K562 (cell line): Measurements from ENCODE around the gene PPP1R12C. TPM values are rescaled to one million over a fixed set of nuclear protein-coding genes. Genes with fewer than 3 reads are reported as not detected.
A peak's percentile ranks its signal among the peaks of the same experiment; 100 is the strongest.

Experiments used
- ATAC-seq: fragments of 200-7000 bp; cut with Tn5 transposase; 3 replicates; pipeline ENCODE4 v1.9.1; 2020; ENCODE audit warnings: moderate library complexity
- BruUV-seq: library from RNA; stranded (reverse); fragments of 400-500 nt; replicated peaks from 2 replicates; lab custom pipeline; 2021; lab: Mats Ljungman, UMichigan
- CTCF ChIA-PET: fragments of 300-600 bp; formaldehyde crosslinking; extraction: SDS; loops from one replicate; lab custom pipeline; 2021; ENCODE audit warnings: low intra/inter-chr PET ratio; lab: Yijun Ruan, JAX
- POLR2A ChIA-PET: fragments of 300-600, 350-650 bp; sonication (Branson Sonifier 250); formaldehyde crosslinking; extraction: SDS; loops from one replicate; lab custom pipeline; 2021; ENCODE audit warnings: antibody characterized with exemption, inconsistent platforms; lab: Yijun Ruan, JAX
- DNase-seq, 4 experiments: peaks; one replicate each; pipeline versions ENCODE4 v3.0.0 to v3.0.0-alpha.2; 2011 to 2018; ENCODE audit warnings: low spot score in 3 of 4, mixed read lengths in 3 of 4; ENCODE audit errors: extremely low read depth in 1 of 4
- FAIRE-seq: peaks from 2 replicates; lab custom pipeline; 2011; peaks lifted over from hg19 to GRCh38; lab: Jason Lieb, UNC
- H2AFZ ChIP-seq: 2 replicates; pipeline ENCODE4 v1.6.0; 2011; ENCODE audit warnings: low read depth, low read length, control low read depth, inconsistent platforms
- H3K27ac ChIP-seq: fragments of 200-600 bp; 3 replicates; pipeline ENCODE4 v1.8.0; 2011; ENCODE audit warnings: low read depth, mild to moderate bottlenecking, control low read depth, inconsistent platforms, low read length, moderate library complexity, mixed read lengths; ENCODE audit errors: extremely low read depth
- H3K27me3 ChIP-seq, 2 experiments: fragments of 300-600 bp in 1 of 2; 2 replicates in 1 of 2; 3 replicates in 1 of 2; pipeline versions ENCODE4 v1.6.0 to v1.8.0; 2011; ENCODE audit warnings: inconsistent platforms in 2 of 2, low read length in 2 of 2, mild to moderate bottlenecking in 1 of 2, mixed read lengths in 1 of 2, moderate library complexity in 1 of 2; ENCODE audit not compliant: control insufficient read depth in 2 of 2, insufficient read depth in 2 of 2
- H3K36me3 ChIP-seq: fragments of 300-600 bp; 3 replicates; pipeline ENCODE4 v1.8.0; 2011; ENCODE audit warnings: mild to moderate bottlenecking, low read length, inconsistent platforms; ENCODE audit not compliant: control insufficient read depth, insufficient read depth
- H3K4me1 ChIP-seq, 2 experiments: fragments of 200-600 bp in 1 of 2; replicated peaks in 1 of 2; 2 replicates in 1 of 2; 3 replicates in 1 of 2; pipeline versions ENCODE4 v1.5.1 to v1.8.0; 2011; ENCODE audit warnings: inconsistent platforms in 2 of 2, low read length in 2 of 2, mild to moderate bottlenecking in 1 of 2, mixed read lengths in 1 of 2, moderate library complexity in 1 of 2; ENCODE audit not compliant: control insufficient read depth in 2 of 2, insufficient read depth in 2 of 2
- H3K4me2 ChIP-seq: 2 replicates; pipeline ENCODE4 v1.6.1; 2011; ENCODE audit warnings: low read length, control low read depth, inconsistent platforms, mixed read lengths; ENCODE audit not compliant: insufficient read depth
- H3K4me3 ChIP-seq: fragments of 200-600 bp; sonication (generic), shearing (Covaris generic); 2 replicates; pipeline ENCODE4 v1.5.1; 2016; ENCODE audit warnings: control low read depth, inconsistent platforms
- H3K79me2 ChIP-seq: fragments of 200-600 bp; 3 replicates; pipeline ENCODE4 v1.8.0; 2011; ENCODE audit warnings: low read length, inconsistent platforms; ENCODE audit not compliant: control insufficient read depth, insufficient read depth
- H3K9ac ChIP-seq, 2 experiments: 2 replicates each; pipeline versions ENCODE4 v1.6.0 to v1.6.1; 2011; ENCODE audit warnings: low read depth in 2 of 2, low read length in 2 of 2, control low read depth in 1 of 2, inconsistent platforms in 1 of 2, mild to moderate bottlenecking in 1 of 2, mixed read lengths in 1 of 2; ENCODE audit not compliant: insufficient read depth in 1 of 2
- H3K9me1 ChIP-seq: one replicate; pipeline ENCODE4 v1.6.0; 2011; ENCODE audit warnings: inconsistent platforms, mild to moderate bottlenecking, low read length, moderate library complexity; ENCODE audit not compliant: control insufficient read depth, insufficient read depth
- H3K9me3 ChIP-seq: replicated peaks from 2 replicates; pipeline ENCODE4 v1.5.1; 2011; ENCODE audit warnings: low read depth, low read length, inconsistent platforms; ENCODE audit not compliant: control insufficient read depth, insufficient read depth
- H4K20me1 ChIP-seq: replicated peaks from 2 replicates; pipeline ENCODE4 v1.6.1; 2011; ENCODE audit warnings: low read length, inconsistent platforms, mixed read lengths; ENCODE audit not compliant: control insufficient read depth, insufficient read depth
- ARHGAP35 ChIP-seq: fragments of 450-650 bp; IDR thresholded peaks from 2 replicates; pipeline ENCODE4 v1.6.1; 2018; ENCODE audit not compliant: partially characterized antibody
- ARID1B ChIP-seq: fragments of 450-650 bp; IDR thresholded peaks from 2 replicates; pipeline ENCODE4 v1.6.1; 2016; ENCODE audit warnings: antibody characterized with exemption, mild to moderate bottlenecking, inconsistent platforms
- CHAMP1 ChIP-seq: fragments of 450-650 bp; IDR thresholded peaks from 2 replicates; pipeline ENCODE4 v1.6.1; 2016; ENCODE audit warnings: mild to moderate bottlenecking
- E2F8 ChIP-seq: fragments of 450-650 bp; IDR thresholded peaks from 2 replicates; pipeline ENCODE4 v1.7.1; 2018; ENCODE audit warnings: mild to moderate bottlenecking, low read depth; ENCODE audit not compliant: partially characterized antibody
- EP400 ChIP-seq: fragments of 450-650 bp; IDR thresholded peaks from 2 replicates; pipeline ENCODE4 v1.6.1; 2017; ENCODE audit warnings: antibody characterized with exemption, mild to moderate bottlenecking, moderate library complexity
- ESRRA ChIP-seq: fragments of 450-650 bp; IDR thresholded peaks from 2 replicates; pipeline ENCODE4 v1.6.1; 2014; ENCODE audit warnings: low read depth, mild to moderate bottlenecking, moderate library complexity, borderline replicate concordance
- HDAC1 ChIP-seq, 2 experiments: fragments of 450-650 bp; IDR thresholded peaks; 2 replicates each; pipeline ENCODE4 v1.6.1; 2016 to 2017; ENCODE audit warnings: inconsistent platforms in 1 of 2, mild to moderate bottlenecking in 1 of 2, moderate library complexity in 1 of 2
- KLF10 ChIP-seq: fragments of 250-450 bp; sonication (Bioruptor Pico); IDR thresholded peaks from 2 replicates; pipeline ENCODE4 v1.6.1; 2021; ENCODE audit warnings: matching md5 sums
- MTA2 ChIP-seq: fragments of 450-650 bp; IDR thresholded peaks from 2 replicates; pipeline ENCODE4 v1.6.1; 2016; ENCODE audit warnings: low read depth
- PREB ChIP-seq: sonication (generic); formaldehyde crosslinking; IDR thresholded peaks from 2 replicates; pipeline ENCODE4 v1.8.1; 2023; ENCODE audit warnings: mild to moderate bottlenecking, missing genetic modification reagents
- RBFOX2 ChIP-seq: fragments of 200-400 bp; formaldehyde crosslinking; IDR thresholded peaks from 2 replicates; pipeline ENCODE4 v1.6.1; 2017; ENCODE audit warnings: low read depth, mild to moderate bottlenecking, low read length, moderate library complexity
- SMARCA4 ChIP-seq: fragments of 450-650 bp; IDR thresholded peaks from 2 replicates; pipeline ENCODE4 v1.6.1; 2016
- SPI1 ChIP-seq: IDR thresholded peaks from 2 replicates; pipeline ENCODE4 v1.6.1; 2011; ENCODE audit warnings: low read depth, low read length, control low read depth, borderline replicate concordance
- ZNF561 ChIP-seq: fragments of 450-650 bp; formaldehyde crosslinking; conservative IDR thresholded peaks from 2 replicates; pipeline ENCODE4 v1.4.0; 2020; ENCODE audit warnings: mild to moderate bottlenecking, moderate library complexity
- ZNF766 ChIP-seq: fragments of 200-800 bp; sonication (Bioruptor generic); conservative IDR thresholded peaks from 2 replicates; pipeline ENCODE4 v1.6.1; 2016; ENCODE audit warnings: missing genetic modification characterization, missing compliant biosample characterization
- in situ Hi-C: fragments of 300-500 bp; cut with MboI; formaldehyde crosslinking; loops from 4 replicates; pipeline ENCODE4 v1.15.0; 2018; ENCODE audit warnings: inconsistent platforms, mixed read lengths
- intact Hi-C: fragments of 100-400 bp; cut with micrococcal nuclease; formaldehyde crosslinking; loops from 2 replicates; pipeline ENCODE4 v1.14.2; 2022
- polyA plus RNA-seq, 8 experiments: library from polyadenylated mRNA; depleted of rRNA in 4 of 8; stranded (reverse) in 5 of 8; unstranded in 3 of 8; fragments of >200 nt; fragmentation: Nextera tagmentation in 2 of 8; fragmentation: Illumina TruSeq in 1 of 8; extraction: Ambion mirVana in 2 of 8; extraction: Trizol in 1 of 8; gene quantifications; 2 replicates each; pipeline versions ENCODE4 v1.2.1 to v1.2.3, GENCODE V29; 2011 to 2014; ENCODE audit warnings: inconsistent platforms in 1 of 8, missing spikeins in 1 of 8
- total RNA-seq, 7 experiments: library from RNA; depleted of rRNA in 6 of 7; stranded (reverse); fragments of >200 nt in 6 of 7; fragmentation: Illumina TruSeq in 2 of 7; extraction: Trizol in 2 of 7; gene quantifications; 2 replicates each; pipeline versions ENCODE4 v1.2.1 to v1.2.3, GENCODE V29; 2011 to 2021; ENCODE audit warnings: low replicate concordance in 1 of 7

The PPP1R12C gene
- total and polyA plus RNA-seq, 9 of the 15 experiments (the other 6 are each of a cell fraction or from before 2014, with no cell fraction given): 1.8 to 136 (median 33.7) TPM

- H3K27me3 ChIP-seq: no peaks in the 10 kb centered on the region
- peaks cover 18 to 52% of the 10 kb centered on the region in 2 experiments for H3K4me1 ChIP-seq
- DNase-seq (peak in 3 of 4 experiments; percentile 25 to 77 (median 55)), FAIRE-seq (peak; percentile 93), ATAC-seq (no peak)
- peak overlapping the region; percentile 66 for H2AFZ ChIP-seq
- H3K4me3 ChIP-seq: no peak overlapping the region
- CTCF ChIA-PET: no interaction called here
- in situ Hi-C loops: loop anchor here (25.0 kb wide), 1 partner anchor 985 kb away; the partner anchor contains the start of gene ZNF444
- intact Hi-C loops: loop anchor here (10.0 kb wide), 1 partner anchor 353 kb away; no protein-coding TSS in a partner anchor
- peak overlapping the region; percentile 44 for H3K27ac ChIP-seq
- POLR2A ChIA-PET: no interaction called here
- no peak overlapping the region for H3K9ac ChIP-seq
- no peaks in the 10 kb centered on the region; the same call in 1 of the 2 replicates for H3K9me3 ChIP-seq
- no peaks in the 10 kb centered on the region for H3K9me1 ChIP-seq
- no peaks in the 10 kb centered on the region for H3K79me2 ChIP-seq
- H4K20me1 ChIP-seq: no peaks in the 10 kb centered on the region
- H3K4me2 ChIP-seq: no peak overlapping the region
- H3K36me3 ChIP-seq: peaks cover 18% of the 10 kb centered on the region; the same call in 2 of the 3 replicates
- BruUV-seq: no TSS peak
- TF ChIP-seq ESRRA: peak; percentile 63
- 0 out of 2 replicates have a peak, but pooled peaks have one; percentile 21 for TF ChIP-seq RBFOX2
- no peak for TF ChIP-seq PREB (CRISPR knock-in tag)
- peak; percentile 44 for TF ChIP-seq ARID1B
- peak; percentile 18; the same call in 1 of the 2 replicates for TF ChIP-seq MTA2
- TF ChIP-seq ZNF561 (CRISPR knock-in tag): no peak
- no peak for TF ChIP-seq CHAMP1
- peak; percentile 96 for TF ChIP-seq E2F8
- no peak for TF ChIP-seq ZNF766 (CRISPR knock-in tag)
- TF ChIP-seq SMARCA4: 0 out of 2 replicates have a peak, but pooled peaks have one; percentile 20
- peak in 1 of 2 experiments; percentile 55; a peak in 1 of 4 replicates for TF ChIP-seq HDAC1 (IDR thresholded peaks at IDR 0.05)
- TF ChIP-seq EP400: peak; percentile 71; the same call in 1 of the 2 replicates
- peak; percentile 9 for TF ChIP-seq ARHGAP35
- no peak for TF ChIP-seq KLF10 (CRISPR knock-in tag)
- TF ChIP-seq SPI1: peak; percentile 93
Observed at GRCh38 chr19:55152017-55152416, 34.6 kb upstream of the PPP1R12C start.
